ENCODE results near the gene ANKRD7.

ANKRD7 gene

GRCh38 chr7:118224521-118224920, at the start of gene ANKRD7:
TSS of gene ANKRD7 (plus strand) at chr7:118224704. CDS start at chr7:118224831, 127 bp downstream.
- DNase-seq, result no peak

DNA sequence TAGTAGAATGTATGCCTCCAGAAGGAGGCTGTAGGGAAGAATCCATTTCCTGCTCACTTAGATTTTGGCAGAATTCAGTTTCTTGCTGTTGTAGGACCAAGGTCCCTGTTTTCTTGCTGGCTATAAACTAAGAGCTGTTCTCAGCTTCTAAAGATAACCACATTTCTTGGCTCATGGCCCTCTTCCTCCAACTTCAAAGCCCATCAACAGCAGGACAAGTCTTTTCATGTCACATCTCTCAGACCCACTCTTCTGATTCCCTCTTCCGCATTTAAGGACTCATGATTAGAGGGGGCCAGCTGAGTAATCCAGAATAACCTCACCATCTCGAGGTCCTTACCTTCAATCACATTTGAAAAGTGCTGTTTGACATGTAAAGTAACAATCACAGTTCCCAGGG, 48.8 kb upstream of the ANKRD7 start:
- no peak for DNase-seq

DNA sequence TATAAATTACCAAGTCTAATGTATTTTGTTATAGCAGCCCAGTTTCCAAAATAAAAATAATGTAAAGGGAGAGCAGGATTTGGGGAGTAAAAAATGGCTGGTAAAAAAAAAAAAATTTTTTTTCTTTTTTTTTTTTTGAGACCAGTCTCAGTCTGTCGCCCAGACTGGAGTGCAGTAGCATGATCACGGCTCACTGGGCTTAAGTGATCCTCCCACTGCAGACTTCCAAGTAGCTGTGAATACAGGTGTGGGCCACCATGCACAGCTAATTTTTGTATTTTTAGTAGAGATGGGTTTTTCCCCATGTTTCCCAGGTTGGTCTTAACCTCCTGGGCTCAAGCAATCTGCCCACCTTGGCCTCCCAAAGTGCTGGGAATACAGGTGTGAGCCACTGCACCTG, 45.3 kb upstream of the ANKRD7 start:
- DNase-seq, result no peak

DNA sequence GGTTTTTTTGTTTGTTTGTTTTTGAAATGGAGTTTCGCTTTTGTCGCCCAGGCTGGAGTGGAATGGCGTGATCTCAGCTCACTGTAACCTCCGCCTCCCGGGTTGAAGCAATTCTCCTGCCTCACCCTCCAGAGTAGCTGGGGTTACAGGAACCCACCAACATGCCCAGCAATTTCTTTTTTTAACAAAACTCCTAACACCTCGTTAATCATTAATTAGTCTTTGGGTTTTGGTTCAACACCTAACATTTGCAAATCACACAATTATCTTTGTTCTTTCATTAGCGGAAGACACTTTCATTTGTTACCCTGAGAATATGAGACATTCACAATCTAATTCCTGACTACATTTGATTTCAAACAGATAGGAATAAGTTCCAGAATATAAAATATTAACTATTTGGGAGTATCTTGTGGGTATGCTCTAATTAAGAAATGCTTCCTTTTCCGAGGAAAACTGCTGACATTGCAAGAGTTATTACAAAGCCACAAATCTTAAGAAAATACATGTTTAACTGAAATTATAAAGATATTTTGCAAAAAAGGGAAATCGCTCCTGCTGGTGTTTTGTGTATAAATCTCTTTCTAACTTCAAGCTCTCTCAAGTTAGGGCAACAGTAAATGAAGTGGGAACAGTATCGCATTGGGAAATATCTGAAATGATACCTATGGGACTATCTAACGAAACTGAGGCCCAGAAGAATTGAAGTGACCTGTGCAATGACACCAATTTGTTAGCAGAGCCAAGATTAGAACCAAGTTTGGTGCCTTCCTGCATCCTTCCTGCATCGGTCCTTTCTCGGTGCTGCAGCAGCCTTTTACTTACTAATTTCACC, 41.7 kb upstream of the ANKRD7 start:
- no peak for DNase-seq

DNA sequence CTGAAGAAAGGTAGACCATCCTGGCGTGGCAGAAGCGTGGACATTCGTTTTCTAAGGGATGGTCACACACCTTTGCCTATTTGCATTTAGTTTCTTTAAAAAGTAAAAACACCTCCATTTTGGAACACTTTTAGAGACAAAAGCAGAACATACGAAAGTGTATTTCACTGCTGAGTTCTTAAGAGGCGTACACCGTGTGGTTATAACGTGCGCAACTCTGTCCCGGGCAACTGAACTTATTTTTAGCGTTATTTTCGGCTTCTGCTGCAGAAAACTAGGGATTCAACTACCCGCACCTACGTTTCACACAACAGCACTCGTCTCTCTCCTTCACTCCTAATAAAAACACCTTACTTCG, 41.1 kb upstream of the ANKRD7 start:
- no peak for DNase-seq

GRCh38 chr7:118183786-118184564, 40.5 kb upstream of the ANKRD7 start, which contains the start of gene LSM8:
TSS of gene LSM8 (plus strand) at chr7:118184164. CDS start at chr7:118184224, 60 bp downstream.
- DNase-seq, result peak; percentile 93

DNA sequence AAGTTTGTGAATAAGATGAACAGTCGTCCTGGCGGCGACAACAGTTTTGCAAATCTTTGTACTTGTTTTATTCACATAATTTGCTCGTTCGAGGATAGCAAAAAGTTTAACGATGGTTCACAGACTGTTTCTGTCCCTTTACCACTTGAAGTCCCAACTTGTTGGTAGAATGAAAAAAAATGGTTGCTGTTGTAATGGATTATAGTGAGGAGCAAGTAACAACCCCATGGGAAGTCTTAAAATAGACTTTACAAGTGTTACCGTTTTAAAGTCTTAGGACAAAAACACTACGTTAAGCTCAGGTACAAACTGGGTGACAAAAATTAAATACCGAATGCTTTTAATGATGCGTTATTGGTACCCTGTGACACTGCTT, 40.0 kb upstream of the ANKRD7 start:
- no peak for DNase-seq

GRCh38 chr7:118185163-118185860, 39.2 kb upstream of the ANKRD7 start:
- DNase-seq, result no peak

- DNase-seq, result no peak
These were observed 38.0 kb upstream of the ANKRD7 start for GRCh38 chr7:118186501-118186900.

DNA sequence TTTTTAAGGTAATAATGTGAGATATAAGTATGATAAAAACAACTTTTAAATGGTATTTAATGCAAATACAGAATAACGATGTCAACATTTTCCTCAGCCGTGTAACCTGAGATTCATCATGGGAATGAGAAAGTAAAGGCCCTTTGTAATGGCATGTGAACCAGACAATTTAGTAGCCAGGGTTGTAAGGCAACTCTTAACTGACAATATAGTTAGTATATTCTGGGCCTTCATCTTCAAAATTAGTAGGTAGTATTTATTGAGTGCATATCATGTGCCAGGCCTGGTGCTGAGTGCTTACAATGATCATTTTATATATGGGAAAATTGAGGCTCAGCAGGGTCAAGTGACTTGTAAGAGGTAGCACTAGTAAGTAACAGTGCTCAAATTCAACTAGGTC, 29.9 kb upstream of the ANKRD7 start:
- DNase-seq, result no peak

GRCh38 chr7:118195837-118196474, 28.5 kb upstream of the ANKRD7 start:
- DNase-seq, result peak; percentile 26

DNA sequence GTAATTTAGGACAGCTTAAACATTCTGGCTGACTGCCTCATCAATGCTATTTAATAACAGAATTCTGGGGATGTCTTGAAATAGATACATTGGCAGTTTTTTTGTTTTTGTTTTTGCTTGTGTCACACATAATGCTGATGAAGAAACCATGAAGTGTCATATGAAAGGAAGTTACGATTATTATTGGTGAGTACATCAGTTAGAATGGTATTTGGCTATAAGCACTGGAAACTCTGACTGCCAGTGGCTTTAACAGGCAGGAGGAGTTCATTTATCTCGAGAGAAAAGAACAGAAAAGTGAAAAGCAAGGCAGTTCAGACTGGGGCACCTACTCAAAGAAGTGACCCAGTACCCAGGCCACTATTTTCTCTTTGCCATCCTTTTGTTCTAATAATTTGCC, 22.4 kb upstream of the ANKRD7 start:
- DNase-seq, result no peak

- DNase-seq, result no peak
These were observed 10.3 kb upstream of the ANKRD7 start for GRCh38 chr7:118214051-118214832.

- no peak for DNase-seq
These were observed 9.7 kb upstream of the ANKRD7 start for GRCh38 chr7:118214833-118215182.

DNA sequence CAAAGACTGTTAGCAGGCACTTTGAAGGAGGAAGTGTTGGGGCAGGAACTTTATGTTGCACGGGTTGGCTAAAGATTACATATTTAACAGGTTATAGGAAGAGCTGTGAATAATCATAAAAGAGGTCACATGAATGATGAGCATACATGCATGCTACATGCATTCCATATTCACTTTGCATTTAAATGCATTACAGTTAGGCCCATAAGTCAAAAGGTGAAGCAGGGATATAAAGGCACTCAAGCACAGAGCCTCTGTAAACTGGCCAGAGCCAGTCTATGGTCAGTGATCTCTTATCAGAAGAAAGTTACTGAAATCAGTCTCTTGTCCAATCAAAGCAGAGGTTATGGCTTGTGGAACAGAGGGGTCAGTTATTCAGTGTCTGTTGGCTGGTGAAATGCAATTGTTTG, 7.3 kb upstream of the ANKRD7 start:
- DNase-seq, result no peak

DNA sequence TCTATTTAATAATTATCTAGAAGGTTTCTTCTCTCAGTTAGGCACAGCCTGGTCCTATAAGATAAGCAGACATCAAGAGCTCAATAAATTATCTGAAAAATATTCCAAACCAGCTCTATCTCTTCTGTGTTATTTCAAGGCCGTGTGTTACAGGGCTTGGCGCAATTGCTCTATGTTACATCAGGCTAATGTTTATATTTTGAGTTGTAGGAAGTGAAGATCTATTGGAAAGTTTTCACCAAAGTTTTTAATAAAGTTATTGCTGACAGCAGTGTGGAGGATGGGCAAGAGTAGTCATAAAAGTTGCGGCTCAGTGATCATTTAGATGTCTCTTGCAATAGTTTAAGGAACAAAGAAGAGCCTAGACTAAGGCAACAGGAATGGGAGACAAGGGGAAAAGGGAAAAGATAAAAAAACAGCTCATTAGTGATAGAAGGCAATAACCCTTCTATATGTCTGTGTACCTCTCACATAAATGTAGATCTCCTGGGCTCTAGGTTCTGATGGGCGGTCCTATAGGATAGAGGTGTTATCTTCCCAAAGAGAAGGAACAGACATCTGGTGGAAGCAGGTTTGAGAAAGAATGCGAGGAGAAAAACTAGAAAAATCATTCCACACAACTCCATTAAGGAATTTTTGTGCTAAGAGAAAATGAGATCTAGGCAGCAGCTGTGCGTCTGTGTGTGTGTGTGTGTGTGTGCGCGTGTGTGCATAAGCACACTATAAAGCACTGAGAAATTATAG, 5.9 kb upstream of the ANKRD7 start:
- DNase-seq, result no peak

- no peak for DNase-seq
These were observed 5.4 kb upstream of the ANKRD7 start for GRCh38 chr7:118219157-118219512.

DNA sequence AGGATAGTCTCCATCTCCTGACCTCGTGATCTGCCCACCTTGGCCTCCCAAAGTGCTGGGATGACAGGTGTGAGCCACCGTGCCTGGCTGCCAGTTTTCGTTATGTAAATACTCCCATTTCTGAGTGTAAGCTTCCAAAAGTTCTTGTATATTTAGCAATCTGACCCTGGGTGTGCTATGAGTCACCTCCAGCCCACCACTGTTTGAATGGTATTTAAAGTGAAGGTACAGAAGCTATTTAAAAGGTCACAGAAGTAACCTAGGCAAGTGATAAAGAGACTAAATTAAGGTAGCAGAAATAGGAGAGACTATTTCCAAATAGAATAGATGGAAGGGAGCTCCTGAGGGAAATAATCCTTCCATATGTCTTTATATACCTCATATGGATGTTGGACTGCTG, 3.9 kb upstream of the ANKRD7 start:
- no peak for DNase-seq

- no peak for DNase-seq
These were observed 1.9 kb upstream of the ANKRD7 start for GRCh38 chr7:118222591-118222990.

DNA sequence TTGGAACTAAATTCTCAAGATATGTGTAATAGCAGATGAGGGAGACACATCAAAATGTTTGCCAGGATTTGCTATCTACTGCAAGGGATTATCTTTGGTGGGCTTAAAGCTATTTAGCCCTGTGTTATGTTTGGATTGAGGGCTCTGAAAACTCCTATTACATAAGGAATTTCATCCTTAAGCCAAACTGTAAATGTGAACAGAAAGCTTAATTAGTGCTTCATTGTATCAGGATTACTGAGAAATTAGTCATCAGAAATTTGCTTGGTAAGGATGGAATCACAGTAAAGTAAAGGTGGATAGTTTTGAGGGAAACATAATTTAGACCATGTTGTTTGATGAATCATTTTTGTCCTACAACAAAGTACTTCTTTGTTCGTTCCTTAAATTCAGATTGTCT, 8.3 kb downstream of the ANKRD7 start:
- DNase-seq, result no peak

GRCh38 chr7:118233799-118234198, 9.3 kb downstream of the ANKRD7 start:
- no peak for DNase-seq

DNA sequence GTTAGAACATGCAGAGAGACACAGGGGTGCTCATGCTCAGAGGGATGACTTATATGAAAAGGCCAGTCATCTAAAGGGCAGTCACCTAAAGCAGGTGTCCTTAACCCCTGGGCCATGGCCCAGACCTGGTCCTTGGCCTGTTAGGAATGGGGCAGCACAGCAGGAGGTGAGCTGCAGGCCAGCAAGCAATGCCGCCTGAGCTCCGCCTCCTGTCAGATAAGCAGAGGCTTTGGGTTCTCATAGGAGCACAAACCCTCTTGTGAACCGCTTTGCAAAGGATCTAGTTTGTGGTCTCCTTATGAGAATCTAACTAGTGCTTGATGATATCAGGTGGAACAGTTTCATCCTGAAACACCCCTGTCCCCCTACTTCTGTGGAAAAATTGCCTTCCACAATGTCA, 14.5 kb downstream of the ANKRD7 start:
- no peak for DNase-seq
